IPS-18a (cell line): ENCODE measurements around the gene MYCBP2.
"Not testable (repeated sequence)": the region's sequence is repeated elsewhere in the genome, so short reads cannot be mapped to it uniquely, and the experiment has no call there.

Experiments
- H3K27ac ChIP-seq: one replicate; pipeline ENCODE4 v1.5.1; 2013; ENCODE audit warnings: low read length
- H3K27me3 ChIP-seq: one replicate; pipeline ENCODE4 v1.6.1; 2013; ENCODE audit warnings: mild to moderate bottlenecking, low read length; ENCODE audit not compliant: control insufficient read depth, insufficient read depth
- H3K36me3 ChIP-seq: one replicate; pipeline ENCODE4 v1.6.1; 2013; ENCODE audit warnings: low read depth, low read length; ENCODE audit not compliant: control insufficient read depth
- H3K4me1 ChIP-seq: one replicate; pipeline ENCODE4 v1.6.1; 2013; ENCODE audit warnings: low read depth, low read length; ENCODE audit not compliant: control insufficient read depth
- H3K4me3 ChIP-seq: one replicate; pipeline ENCODE4 v1.5.1; 2013; ENCODE audit warnings: low read length
- H3K9ac ChIP-seq: one replicate; pipeline ENCODE4 v1.6.1; 2013; ENCODE audit warnings: mild to moderate bottlenecking, low read length, moderate library complexity
- H3K9me3 ChIP-seq: one replicate; pipeline ENCODE4 v1.6.1; 2013; ENCODE audit warnings: low read depth, low read length; ENCODE audit not compliant: control insufficient read depth

The MYCBP2 gene

GRCh38 chr13:77026861-77027621 is 299.9 kb downstream of the MYCBP2 start, which contains the start of gene FBXL3:
TSS of gene FBXL3 (minus strand) at chr13:77027159. CDS start at chr13:77021860, 5,299 bp downstream.
- Histone ChIP-seq H3K9ac (peak within 1 kb of the TSS; percentile 77), H3K36me3 (no peaks in the 10 kb centered on the region), H3K27ac (peak within 1 kb of the TSS; percentile 68), H3K27me3 (peaks cover 9% of the 10 kb centered on the region), H3K4me1 (peaks cover 14% of the 10 kb centered on the region), H3K9me3 (no peaks in the 10 kb centered on the region), H3K4me3 (peak within 1 kb of the TSS; percentile 86)

GRCh38 chr13:77026255-77026860 is 300.5 kb downstream of the MYCBP2 start:
- Histone ChIP-seq H3K36me3 (peaks cover 4% of the 10 kb centered on the region), H3K9ac (peak overlapping the region; percentile 75), H3K4me1 (peaks cover 14% of the 10 kb centered on the region), H3K27me3 (peaks cover 9% of the 10 kb centered on the region), H3K9me3 (no peaks in the 10 kb centered on the region), H3K27ac (no peak overlapping the region), H3K4me3 (peak overlapping the region; percentile 86)

- Histone ChIP-seq H3K36me3 (peaks cover 10% of the 10 kb centered on the region), H3K9me3 (no peaks in the 10 kb centered on the region), H3K4me3 (no peak overlapping the region), H3K4me1 (peaks cover 9% of the 10 kb centered on the region), H3K27me3 (no peaks in the 10 kb centered on the region), H3K9ac (no peak overlapping the region), H3K27ac (no peak overlapping the region)
Observed at GRCh38 chr13:77022341-77022740, 304.6 kb downstream of the MYCBP2 start.

DNA sequence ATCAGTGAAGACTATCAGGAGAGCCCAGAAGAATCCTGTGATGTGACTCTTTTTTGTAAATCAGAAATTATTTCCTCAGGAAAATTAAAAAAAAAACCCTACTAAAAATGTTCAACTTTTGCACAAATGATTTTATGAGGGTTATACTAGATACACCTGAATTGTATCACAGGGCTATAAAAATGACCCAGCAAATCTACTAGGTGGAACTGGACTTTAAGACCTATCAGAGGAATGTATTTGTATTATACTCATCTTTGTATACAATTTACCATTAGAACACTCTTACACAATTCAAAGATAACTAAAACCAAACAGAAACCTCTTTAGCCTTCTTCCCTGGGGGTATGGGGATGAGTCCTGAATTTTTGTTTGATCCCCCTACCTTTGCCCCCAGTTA is 307.1 kb downstream of the MYCBP2 start:
- H3K9me3 ChIP-seq = no peaks in the 10 kb centered on the region
- peaks cover 34% of the 10 kb centered on the region for H3K36me3 ChIP-seq
- no peak overlapping the region for H3K9ac ChIP-seq
- no peaks in the 10 kb centered on the region for H3K4me1 ChIP-seq
- H3K27me3 ChIP-seq = no peaks in the 10 kb centered on the region
- no peak overlapping the region for H3K4me3 ChIP-seq
- no peak overlapping the region for H3K27ac ChIP-seq

DNA sequence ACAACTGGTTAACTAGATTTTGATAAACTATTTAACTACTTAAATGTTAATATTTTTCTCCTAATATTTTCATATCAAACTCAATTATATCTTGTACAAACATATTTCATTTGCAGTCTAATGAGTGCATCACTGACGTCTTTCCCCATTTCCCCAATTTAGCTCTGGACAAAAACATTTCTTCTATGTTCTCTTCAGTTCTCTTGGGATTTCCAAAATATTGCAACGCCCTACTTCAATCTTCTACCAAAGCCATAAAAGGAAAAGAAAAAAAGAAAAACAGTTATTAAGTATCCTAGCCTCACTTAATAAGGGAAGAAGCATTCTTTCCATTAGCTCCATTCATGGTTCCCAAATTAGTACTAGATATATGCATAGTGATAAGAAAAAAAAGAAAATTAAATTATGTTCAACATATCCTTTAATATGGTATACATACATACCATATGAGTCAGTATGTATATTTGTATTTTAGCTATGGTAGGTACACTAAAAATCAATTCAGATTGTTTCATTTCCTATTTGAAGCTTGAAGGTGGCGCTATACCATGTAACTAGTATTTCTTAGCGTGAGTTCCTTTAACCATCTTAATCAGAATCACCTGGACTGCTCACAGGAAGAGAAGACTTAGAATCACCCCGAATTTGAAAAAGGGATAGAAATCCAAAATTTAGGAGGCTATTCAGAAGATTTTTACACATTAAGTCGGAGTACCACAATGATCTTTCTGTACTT is 309.8 kb downstream of the MYCBP2 start:
- no peaks in the 10 kb centered on the region for H3K9me3 ChIP-seq
- H3K9ac ChIP-seq = no peak overlapping the region
- no peak overlapping the region for H3K27ac ChIP-seq
- peaks cover 56% of the 10 kb centered on the region for H3K36me3 ChIP-seq
- H3K4me1 ChIP-seq = no peaks in the 10 kb centered on the region
- H3K27me3 ChIP-seq = no peaks in the 10 kb centered on the region
- H3K4me3 ChIP-seq = no peak overlapping the region

DNA sequence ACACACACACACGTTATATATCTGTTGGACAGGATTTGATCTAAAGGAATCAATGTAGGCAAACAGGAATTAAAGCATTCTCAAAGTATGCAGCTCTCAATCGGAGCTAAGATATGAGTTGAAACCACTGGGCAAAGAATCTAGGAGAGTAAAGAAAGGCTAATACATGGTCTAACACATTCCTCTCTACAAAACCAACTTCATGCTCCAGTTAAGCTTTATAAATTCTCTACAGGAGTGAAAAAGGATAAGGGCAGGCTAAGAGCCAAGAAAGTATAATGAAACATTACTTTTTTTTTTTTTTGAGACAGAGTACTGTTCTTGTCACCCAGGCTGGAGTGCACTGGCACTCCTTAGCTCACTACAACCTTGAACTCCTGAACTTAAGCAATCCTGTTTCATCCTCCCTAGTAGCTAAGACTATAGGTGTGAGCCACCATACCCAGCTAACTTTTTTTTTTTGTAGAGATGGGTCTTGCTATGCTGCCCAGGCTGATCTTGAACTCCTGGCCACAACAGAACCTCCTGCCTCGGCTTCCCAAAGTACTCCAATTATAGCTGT is 310.6 kb downstream of the MYCBP2 start:
- Histone ChIP-seq H3K36me3 (peaks cover 55% of the 10 kb centered on the region), H3K4me1 (no peaks in the 10 kb centered on the region), H3K27me3 (no peaks in the 10 kb centered on the region)

GRCh38 chr13:77014906-77015685 is 311.8 kb downstream of the MYCBP2 start:
- H3K9me3 ChIP-seq = no peaks in the 10 kb centered on the region
- H3K9ac ChIP-seq = no peak overlapping the region
- H3K4me3 ChIP-seq = no peak overlapping the region
- H3K4me1 ChIP-seq = no peaks in the 10 kb centered on the region
- H3K36me3 ChIP-seq = peaks cover 62% of the 10 kb centered on the region
- no peak overlapping the region for H3K27ac ChIP-seq
- H3K27me3 ChIP-seq = no peaks in the 10 kb centered on the region

More for the DNA sequence above, 310.6 kb downstream of the MYCBP2 start:
- Histone ChIP-seq H3K27ac (no peak overlapping the region), H3K9me3 (no peaks in the 10 kb centered on the region), H3K4me3 (no peak overlapping the region), H3K9ac (no peak overlapping the region)

DNA sequence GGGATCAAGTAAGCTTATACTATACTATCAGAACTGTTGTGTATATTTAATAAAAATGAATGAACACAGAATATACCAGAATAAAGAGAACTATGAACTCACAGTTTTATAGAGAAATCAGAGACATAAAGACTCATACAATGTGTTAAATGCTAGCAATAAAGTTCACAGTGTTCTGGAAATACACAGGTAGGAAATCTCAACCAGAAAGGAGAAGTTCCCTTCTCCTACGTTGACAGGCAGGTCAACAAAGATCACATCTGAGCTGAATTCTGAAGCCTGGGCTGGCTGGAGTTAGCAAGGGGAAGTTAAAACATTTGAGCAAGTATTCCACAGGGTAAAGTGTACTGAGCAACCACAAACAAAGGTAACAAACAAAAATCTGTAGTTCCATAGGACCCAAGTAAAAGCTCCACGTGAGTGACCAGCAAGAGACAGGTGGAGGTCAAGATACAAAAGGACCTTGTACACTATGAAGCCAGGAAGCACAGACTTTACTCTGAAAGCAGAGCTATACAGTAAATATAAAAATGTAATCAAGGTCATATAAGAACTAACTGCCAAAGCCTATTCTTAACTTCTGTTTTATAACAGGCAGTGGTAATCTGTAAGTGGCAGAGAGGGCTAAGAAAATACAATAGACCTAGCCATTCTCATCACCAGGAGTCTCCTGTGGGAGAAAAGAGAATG is 312.9 kb downstream of the MYCBP2 start:
- no peak overlapping the region for H3K4me3 ChIP-seq
- H3K36me3 ChIP-seq = peaks cover 65% of the 10 kb centered on the region
- no peaks in the 10 kb centered on the region for H3K27me3 ChIP-seq
- H3K4me1 ChIP-seq = no peaks in the 10 kb centered on the region
- no peaks in the 10 kb centered on the region for H3K9me3 ChIP-seq
- H3K9ac ChIP-seq = no peak overlapping the region
- no peak overlapping the region for H3K27ac ChIP-seq

- not testable (repeated sequence) for H3K9ac ChIP-seq, H3K4me1 ChIP-seq, H3K27me3 ChIP-seq, H3K27ac ChIP-seq, H3K4me3 ChIP-seq, H3K9me3 ChIP-seq
- peaks cover 42% of the 10 kb centered on the region for H3K36me3 ChIP-seq
Observed at GRCh38 chr13:77009719-77010118, 317.2 kb downstream of the MYCBP2 start.

DNA sequence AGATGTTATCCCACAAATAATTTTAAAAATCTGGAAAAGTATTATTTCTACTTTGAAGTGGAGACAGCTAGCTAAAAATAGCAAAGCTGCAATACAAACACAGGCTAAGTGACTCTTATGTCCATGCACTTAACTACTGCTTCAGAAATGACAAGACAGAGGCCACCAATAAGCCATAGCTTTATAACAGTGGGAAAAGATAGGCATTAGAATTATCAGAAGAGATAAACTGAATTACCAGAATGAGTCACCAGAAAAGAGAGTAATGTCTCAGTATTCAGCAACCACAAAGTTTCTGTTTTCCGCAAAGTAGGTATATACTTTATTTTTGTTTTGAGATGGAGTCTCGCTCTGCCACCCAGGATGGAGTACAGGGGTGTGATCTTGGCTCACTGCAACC is 317.9 kb downstream of the MYCBP2 start:
- no peak overlapping the region for H3K27ac ChIP-seq
- H3K4me1 ChIP-seq = no peaks in the 10 kb centered on the region
- H3K27me3 ChIP-seq = no peaks in the 10 kb centered on the region
- H3K36me3 ChIP-seq = peaks cover 35% of the 10 kb centered on the region
- no peak overlapping the region for H3K4me3 ChIP-seq
- H3K9ac ChIP-seq = no peak overlapping the region
- H3K9me3 ChIP-seq = no peaks in the 10 kb centered on the region
